ENCODE results near the gene SLC24A4.

SLC24A4 gene

GRCh38 chr14:92481386-92481785 is 158.4 kb downstream of the SLC24A4 start:
- no peak for DNase-seq

DNA sequence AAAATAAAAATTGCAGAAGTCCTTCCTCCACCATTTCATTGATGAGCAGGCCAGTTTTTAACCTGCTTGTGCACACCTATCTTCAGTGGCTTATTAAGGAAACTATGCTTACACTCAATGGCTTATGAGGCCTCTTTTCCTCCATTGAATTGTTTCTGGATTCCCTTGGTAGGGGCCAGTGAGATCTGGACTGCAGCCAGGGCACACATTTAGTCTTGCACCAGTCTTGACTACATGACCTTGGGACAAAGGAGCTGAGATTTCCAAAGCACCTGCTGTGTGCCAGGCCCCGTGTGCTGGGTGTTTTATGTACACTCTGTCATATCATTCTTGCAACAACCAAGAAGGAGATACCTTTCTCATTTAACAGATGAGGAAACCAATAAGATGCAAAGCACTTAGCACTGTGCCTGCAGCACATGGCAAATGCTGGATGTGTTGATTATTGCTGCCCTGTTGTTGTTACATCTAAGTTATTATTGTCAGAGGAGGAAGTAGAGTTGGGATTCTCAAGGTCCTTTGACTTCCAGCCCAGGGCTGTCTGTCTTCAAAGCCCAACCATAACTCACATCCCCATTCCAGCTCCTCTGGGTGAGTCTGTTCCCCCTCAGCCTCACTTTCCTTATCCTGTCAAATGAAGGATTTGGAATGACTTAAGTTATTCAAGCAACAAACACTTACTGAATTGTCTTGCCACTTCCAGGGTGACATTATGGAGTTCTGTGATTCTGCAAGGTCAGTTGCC is 159.0 kb downstream of the SLC24A4 start:
- DNase-seq = no peak

GRCh38 chr14:92482621-92483319 is 159.8 kb downstream of the SLC24A4 start:
- no peak for DNase-seq

- DNase-seq = no peak
These were observed 161.3 kb downstream of the SLC24A4 start for GRCh38 chr14:92484132-92484823.

GRCh38 chr14:92486881-92487280 is 163.9 kb downstream of the SLC24A4 start:
- DNase-seq = peak; percentile 33

DNA sequence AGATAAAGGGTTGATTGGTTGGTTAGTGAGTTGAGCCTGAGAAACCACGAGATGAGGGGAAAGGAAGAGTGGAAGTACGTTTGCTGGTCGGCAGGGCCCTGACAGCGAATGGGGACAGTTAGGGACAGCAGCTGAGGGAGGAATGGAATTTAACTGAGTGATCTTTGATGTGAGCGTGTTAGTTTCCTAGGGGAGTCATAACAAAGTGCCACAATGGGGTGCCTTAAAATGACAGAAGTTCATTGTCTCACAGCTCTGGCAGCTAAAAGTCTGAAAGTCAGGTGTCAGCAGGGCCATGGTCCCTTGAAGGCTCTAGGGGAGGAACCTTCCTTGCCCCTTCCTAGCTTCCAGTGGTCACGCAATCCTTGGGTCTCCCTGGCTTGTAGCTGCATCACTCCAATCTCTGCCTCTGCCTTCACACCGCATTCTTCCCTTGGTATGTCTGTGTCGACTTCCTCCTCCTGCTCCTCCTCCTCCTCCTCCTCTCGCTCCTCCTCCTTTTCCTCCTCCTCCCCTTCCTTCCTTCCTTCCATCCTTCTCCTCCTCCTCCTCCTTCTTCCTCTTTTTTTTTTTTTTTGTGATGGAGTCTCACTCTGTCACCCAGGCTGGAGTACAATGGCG is 164.7 kb downstream of the SLC24A4 start:
- peak; percentile 12 for DNase-seq

DNA sequence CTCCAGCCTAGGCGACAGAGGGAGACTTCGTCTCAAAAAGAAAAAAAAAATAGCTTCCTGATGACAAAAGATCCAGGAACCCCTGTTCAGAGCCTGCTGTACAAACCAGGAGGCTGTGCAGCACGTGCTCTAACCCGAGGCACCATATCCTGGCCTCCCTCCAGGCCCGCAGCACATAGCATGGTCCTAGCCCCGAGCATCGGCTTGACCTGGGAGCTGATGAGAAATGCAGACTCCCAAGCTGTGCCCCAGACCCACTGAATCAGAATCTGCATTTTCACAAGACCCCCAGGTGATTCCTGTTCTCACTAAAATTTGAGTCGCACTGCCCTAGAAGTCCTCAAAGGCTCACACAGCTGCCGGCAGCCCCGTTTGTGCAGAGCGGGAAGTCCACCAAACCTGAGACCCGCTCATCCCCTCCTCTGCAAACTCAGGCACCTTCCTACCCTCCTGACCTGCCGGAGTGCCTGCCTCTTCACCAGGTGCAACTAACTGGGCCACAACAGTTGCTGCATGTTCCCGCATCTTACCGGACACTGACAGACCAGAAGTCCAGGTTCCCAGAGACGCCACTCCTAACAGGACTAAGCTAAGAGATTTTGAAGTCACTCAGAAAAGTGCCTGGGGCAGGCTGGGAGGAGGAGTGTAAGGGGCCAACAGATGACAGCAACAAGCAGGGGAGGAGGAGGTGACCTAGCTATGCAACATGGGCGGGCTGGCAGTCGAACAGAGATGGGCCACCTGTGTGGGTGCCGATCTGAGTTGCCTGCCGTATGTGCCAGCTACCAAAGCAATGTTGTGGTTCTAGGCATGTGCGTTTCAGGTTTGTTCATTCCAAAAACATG is 166.7 kb downstream of the SLC24A4 start:
- no peak for DNase-seq

- no peak for DNase-seq
These were observed 167.4 kb downstream of the SLC24A4 start for GRCh38 chr14:92490239-92490959.

- DNase-seq = no peak
These were observed 168.8 kb downstream of the SLC24A4 start for GRCh38 chr14:92491782-92492181.

DNA sequence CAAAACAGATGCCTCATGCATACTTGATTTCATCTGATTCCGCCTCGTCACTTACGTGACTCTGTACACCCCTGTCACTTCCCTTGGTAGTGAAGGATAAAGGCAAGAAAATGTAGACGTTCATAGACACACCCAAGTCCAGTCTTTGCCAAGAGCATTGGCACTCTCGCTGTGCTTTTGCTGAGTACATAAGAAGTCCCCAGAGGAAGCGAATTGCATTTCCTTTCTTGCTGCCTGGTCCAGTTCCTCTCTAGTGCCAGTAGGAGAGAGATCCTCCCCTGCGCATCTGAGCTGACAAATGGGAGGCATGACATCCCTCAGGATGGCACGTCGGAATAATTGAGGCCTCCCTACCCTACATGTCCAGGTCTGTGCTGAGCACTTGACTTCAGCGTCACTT is 169.3 kb downstream of the SLC24A4 start:
- DNase-seq = no peak

DNA sequence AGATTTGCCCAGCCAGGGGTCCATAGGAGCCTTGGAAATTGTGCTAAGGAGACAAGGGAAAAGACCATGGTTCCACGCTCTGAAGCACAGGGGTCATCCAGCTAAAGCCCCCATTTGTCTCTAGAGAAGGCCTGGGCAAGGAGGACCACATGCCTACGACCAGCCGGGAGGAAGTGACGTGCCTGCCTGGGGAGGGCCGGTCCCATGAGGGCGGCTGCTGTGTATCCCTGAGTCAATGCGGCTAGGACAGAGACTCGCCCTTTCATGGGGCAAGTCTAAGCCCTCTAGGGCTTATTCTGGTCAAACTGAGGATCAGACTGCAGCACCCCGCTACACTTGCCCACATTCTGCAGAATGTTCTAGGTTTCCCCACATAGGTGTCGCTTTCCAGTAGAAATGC is 170.1 kb downstream of the SLC24A4 start:
- DNase-seq = no peak

DNA sequence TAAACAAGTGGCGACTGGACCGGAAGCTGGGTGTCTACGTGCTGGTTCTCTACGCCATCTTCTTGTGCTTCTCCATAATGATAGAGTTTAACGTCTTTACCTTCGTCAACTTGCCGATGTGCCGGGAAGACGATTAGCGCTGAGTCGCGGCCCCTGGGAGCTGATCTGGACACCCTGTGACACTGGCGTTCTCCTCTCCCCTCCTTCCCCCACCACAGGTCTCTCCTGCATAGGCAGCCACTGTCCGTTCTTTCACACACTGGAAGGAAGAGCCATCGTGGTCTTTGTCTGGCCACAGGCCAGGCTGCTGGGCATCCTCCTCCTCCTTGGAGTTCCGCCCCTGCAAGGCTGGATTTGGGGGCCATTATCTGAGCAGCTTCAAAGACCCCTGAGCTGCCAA is 170.5 kb downstream of the SLC24A4 start:
- no peak for DNase-seq

GRCh38 chr14:92494512-92494911 is 171.5 kb downstream of the SLC24A4 start:
- no peak for DNase-seq

DNA sequence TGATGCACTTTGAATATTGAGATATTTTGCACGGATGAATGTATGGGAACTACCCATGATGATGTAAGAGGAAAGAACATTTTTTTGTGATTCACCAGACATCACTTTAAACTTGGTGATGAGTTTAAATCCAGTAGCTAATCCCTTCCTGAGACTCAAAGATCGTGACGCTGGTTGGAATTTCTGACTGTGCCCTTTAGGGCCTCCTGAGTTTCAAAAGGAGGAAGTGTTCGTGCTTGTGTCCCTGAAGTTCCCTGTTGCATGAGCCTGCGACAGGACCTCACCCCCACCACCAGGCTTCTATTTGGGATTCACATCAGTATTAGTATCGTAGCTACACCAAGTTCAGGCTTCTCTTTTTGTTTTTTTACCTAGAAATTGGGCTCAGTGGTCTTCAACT is 172.1 kb downstream of the SLC24A4 start:
- peak; percentile 84 for DNase-seq

GRCh38 chr14:92496191-92496857 is 173.4 kb downstream of the SLC24A4 start:
- no peak for DNase-seq

DNA sequence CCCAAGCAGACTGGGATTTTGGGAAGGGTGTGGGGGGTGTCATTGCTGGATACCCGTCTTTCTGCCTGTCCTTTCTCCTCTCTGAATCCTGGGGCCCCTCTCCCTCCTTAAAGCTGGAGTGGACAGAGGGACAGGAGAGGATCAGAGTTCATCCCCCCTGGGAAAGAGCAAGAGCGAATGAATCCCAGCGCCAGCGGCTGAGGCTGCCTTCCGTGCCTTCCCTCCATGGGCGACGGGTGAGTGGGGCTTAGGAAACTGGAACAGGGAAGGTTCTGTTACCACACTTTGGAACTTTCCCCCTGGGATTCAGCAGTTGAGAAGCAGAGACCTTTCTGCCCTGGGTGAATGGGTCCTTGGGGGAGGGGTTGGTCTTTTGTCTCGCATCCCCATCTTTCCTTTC is 174.4 kb downstream of the SLC24A4 start:
- DNase-seq = no peak

DNA sequence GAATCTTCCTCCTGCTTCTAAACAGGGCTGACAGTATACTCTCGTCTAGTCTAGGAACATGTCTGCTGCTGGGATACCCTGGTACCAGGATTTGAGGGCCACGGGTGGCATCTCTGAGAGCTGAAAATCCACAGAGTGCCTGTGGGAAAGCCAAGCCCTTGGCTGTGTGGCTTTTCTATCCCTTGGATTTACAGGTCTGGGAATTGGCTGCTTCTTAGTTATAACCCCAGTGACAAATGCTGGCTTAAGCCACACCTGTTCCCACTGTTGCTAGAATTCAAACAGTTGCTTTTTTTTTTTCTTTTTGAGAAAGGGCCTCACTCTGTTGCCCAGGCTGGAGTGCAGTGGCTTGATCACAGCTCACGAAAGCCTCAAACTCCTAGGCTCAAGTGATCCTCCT is 176.3 kb downstream of the SLC24A4 start:
- no peak for DNase-seq

DNA sequence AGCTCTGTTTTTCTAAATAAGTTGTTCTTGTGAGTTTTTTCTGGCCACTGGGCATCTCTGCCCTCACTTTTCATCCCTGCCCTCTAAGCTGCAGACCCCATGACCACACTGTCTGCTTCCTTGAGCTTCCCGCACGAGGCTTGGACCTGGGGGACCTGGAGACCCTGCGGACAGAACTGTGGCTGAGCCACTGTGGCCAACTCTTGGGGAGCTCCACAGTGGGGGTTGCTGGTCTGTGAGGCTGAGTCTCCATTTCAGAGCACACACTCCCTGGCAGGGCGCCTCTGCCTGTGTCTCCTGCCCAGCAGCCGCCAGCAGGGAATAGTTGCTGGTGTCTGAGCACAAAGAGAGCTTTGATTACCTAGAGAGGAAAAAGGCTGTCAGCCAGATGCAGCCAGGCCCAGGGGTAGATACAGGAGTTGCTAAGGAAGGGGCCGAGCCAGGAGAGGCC is 177.6 kb downstream of the SLC24A4 start:
- DNase-seq = no peak

- DNase-seq = peak; percentile 91
These were observed 179.0 kb downstream of the SLC24A4 start for GRCh38 chr14:92501891-92502351.

- DNase-seq = no peak
These were observed 179.7 kb downstream of the SLC24A4 start for GRCh38 chr14:92502541-92503286.

Data from fibroblast of skin of back (primary cell).